ENCODE results near the gene ZGPAT. TPM values are rescaled to one million over a fixed set of nuclear protein-coding genes. Genes with fewer than 3 reads are reported as not detected.

The ZGPAT gene
- total RNA-seq, 1 experiment from 2014 or later, result 27.6 TPM

DNA sequence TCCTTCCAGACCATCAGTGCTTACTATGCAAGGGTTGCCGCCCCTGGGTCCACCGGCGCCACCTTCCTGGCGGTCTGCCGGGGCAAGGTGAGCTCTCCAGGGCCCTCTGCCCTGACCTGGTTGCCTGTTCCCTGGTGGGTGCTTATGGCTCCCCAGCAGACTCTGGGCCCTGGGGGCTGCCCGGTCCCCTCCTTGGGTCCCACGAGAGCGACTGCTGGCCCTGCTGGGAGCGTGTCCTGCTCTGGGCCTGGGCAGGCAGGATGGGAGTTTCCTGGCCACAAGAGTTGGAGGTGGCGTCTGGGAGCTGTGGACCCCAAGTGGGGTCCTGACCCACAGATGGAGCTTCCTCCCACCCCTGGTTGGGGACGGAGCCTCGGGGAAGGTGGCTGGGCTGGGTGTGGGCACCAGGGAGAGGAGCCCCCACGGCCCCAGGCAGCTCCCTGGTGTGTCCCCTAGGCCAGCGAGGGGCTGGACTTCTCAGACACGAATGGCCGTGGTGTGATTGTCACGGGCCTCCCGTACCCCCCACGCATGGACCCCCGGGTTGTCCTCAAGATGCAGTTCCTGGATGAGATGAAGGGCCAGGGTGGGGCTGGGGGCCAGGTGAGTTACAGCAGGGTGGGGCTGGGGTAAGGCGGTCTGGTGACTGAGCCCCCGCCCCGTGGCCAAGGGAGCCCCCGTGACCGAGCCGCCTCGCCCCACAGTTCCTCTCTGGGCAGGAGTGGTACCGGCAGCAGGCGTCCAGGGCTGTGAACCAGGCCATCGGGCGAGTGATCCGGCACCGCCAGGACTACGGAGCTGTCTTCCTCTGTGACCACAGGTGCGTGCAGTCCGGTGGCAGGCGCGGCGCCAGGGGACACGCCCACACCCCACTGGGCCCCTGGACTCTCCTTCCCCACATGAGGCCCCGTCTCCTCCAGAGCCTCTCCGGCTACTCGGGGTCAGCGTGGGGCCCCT is 18.5 kb upstream of the ZGPAT start:
- Histone ChIP-seq H4K8ac (replicated peaks; ENCODE audit: insufficient read length, low read depth, low read length) (no peak overlapping the region), H3K79me1 (ENCODE audit: insufficient read depth, low read depth, low read length, poor library complexity, severe bottlenecking) (no peaks in the 10 kb centered on the region), H4K20me1 (ENCODE audit: control insufficient read depth, insufficient read depth, insufficient read length) (no peaks in the 10 kb centered on the region), H3K27me3 (ENCODE audit: insufficient read depth, low read length) (no peaks in the 10 kb centered on the region), H3K27ac (ENCODE audit: insufficient read length, low read depth, low read length) (no peak overlapping the region), H3K9me3 (ENCODE audit: control insufficient read depth, low read depth, low read length) (no peaks in the 10 kb centered on the region), H2AFZ (ENCODE audit: low read length) (no peak overlapping the region), H2BK20ac (ENCODE audit: low read depth, low read length, poor library complexity, severe bottlenecking) (no peak overlapping the region), H3K4ac (ENCODE audit: low read depth, low read length) (no peak overlapping the region), H2BK120ac (ENCODE audit: low read depth, low read length, poor library complexity, severe bottlenecking) (no peak overlapping the region), H3K18ac (ENCODE audit: insufficient read length, low read depth, low read length) (no peak overlapping the region), H2BK15ac (ENCODE audit: low read depth, low read length) (no peak overlapping the region), H4K91ac (ENCODE audit: insufficient read length, low read depth, low read length) (no peak overlapping the region), H3K23me2 (ENCODE audit: insufficient read length, low read depth, low read length, poor library complexity, severe bottlenecking) (no peaks in the 10 kb centered on the region), H2BK5ac (ENCODE audit: insufficient read length, low read length) (no peak overlapping the region), H2BK12ac (ENCODE audit: insufficient read length, low read depth, low read length) (no peak overlapping the region), H3K14ac (ENCODE audit: insufficient read depth, low read length) (no peak overlapping the region), H4K5ac (ENCODE audit: insufficient read length, low read depth, low read length) (no peak overlapping the region), H3K23ac (ENCODE audit: insufficient read length, low read depth, low read length) (no peak overlapping the region), H3T11ph (ENCODE audit: low read length) (no peak overlapping the region), H3K56ac (ENCODE audit: insufficient read length, low read depth, low read length) (no peak overlapping the region), H3K4me1 (ENCODE audit: insufficient read depth, low read length) (no peaks in the 10 kb centered on the region), H2AK5ac (ENCODE audit: insufficient read length, low read length) (no peak overlapping the region), H3K9ac (ENCODE audit: extremely low read depth, insufficient read length, low read length) (no peak overlapping the region), H3K79me2 (ENCODE audit: insufficient read depth, low read length) (no peaks in the 10 kb centered on the region), H3K4me2 (ENCODE audit: insufficient read depth, insufficient read length, low read length) (no peak overlapping the region)
- Mint-ChIP-seq H3K4me3 (no peak overlapping the region), H3K9me3 (peaks cover 3 to 5% of the 10 kb centered on the region in 2 experiments; a peak in 3 of 5 replicates), H3K27ac (no peak overlapping the region), H3K27me3 (ENCODE audit: low read depth) (peaks cover 3% of the 10 kb centered on the region), H3K4me1 (no peaks in the 10 kb centered on the region), H3K36me3 (ENCODE audit: insufficient read depth in 1 of 3, low read depth in 3 of 3) (peaks cover 14 to 20% (median 16%) of the 10 kb centered on the region in 3 experiments; a peak in 6 of 7 replicates)
- TF ChIP-seq, protein P1, sequence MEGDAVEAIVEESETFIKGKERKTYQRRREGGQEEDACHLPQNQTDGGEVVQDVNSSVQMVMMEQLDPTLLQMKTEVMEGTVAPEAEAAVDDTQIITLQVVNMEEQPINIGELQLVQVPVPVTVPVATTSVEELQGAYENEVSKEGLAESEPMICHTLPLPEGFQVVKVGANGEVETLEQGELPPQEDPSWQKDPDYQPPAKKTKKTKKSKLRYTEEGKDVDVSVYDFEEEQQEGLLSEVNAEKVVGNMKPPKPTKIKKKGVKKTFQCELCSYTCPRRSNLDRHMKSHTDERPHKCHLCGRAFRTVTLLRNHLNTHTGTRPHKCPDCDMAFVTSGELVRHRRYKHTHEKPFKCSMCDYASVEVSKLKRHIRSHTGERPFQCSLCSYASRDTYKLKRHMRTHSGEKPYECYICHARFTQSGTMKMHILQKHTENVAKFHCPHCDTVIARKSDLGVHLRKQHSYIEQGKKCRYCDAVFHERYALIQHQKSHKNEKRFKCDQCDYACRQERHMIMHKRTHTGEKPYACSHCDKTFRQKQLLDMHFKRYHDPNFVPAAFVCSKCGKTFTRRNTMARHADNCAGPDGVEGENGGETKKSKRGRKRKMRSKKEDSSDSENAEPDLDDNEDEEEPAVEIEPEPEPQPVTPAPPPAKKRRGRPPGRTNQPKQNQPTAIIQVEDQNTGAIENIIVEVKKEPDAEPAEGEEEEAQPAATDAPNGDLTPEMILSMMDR (conservative IDR thresholded peaks at IDR 0.05), result no peak
- WGBS (ENCODE audit: extremely low coverage, insufficient read length, low lambda C conversion rate), result no CpG with 5 or more reads among the region's 44 CpGs
- DNase-seq, result no peak

Data from H9 (cell line).